HepG2 (cell line): ENCODE measurements around the gene TEKT5. TPM values are rescaled to one million over a fixed set of nuclear protein-coding genes. Genes with fewer than 3 reads are reported as not detected.

Experiments
- FOSL2 ChIP-seq: sonication (generic); formaldehyde crosslinking; IDR thresholded peaks from 2 replicates; pipeline ENCODE4 v1.4.0; 2020; ENCODE audit warnings: missing genetic modification reagents
- FOXM1 ChIP-seq: sonication (generic); formaldehyde crosslinking; IDR thresholded peaks from 2 replicates; pipeline ENCODE4 v1.5.0; 2020; ENCODE audit warnings: missing genetic modification reagents
- MTF2 ChIP-seq: sonication (generic); formaldehyde crosslinking; IDR thresholded peaks from 2 replicates; pipeline ENCODE4 v1.5.0; 2020; ENCODE audit warnings: missing genetic modification reagents, borderline replicate concordance
- MXI1 ChIP-seq: IDR thresholded peaks from 3 replicates; pipeline ENCODE4 v1.6.1; 2012; ENCODE audit warnings: low read depth, low read length, inconsistent platforms, borderline replicate concordance
- MYNN ChIP-seq: sonication (generic); formaldehyde crosslinking; IDR thresholded peaks from 2 replicates; pipeline ENCODE4 v1.4.0; 2020; ENCODE audit warnings: mild to moderate bottlenecking, low read depth, missing genetic modification reagents
- NFYB ChIP-seq: sonication (generic); formaldehyde crosslinking; IDR thresholded peaks from 2 replicates; pipeline ENCODE4 v1.4.0; 2020; ENCODE audit warnings: missing genetic modification reagents
- RFX3 ChIP-seq: IDR thresholded peaks from 2 replicates; pipeline ENCODE4 v1.6.1; 2016; ENCODE audit warnings: missing biosample characterization, missing genetic modification reagents
- U2AF2 ChIP-seq: fragments of 200-400 bp; formaldehyde crosslinking; IDR thresholded peaks from 2 replicates; pipeline ENCODE4 v1.6.1; 2017; ENCODE audit warnings: low read depth, mild to moderate bottlenecking, low read length
- ZBTB21 ChIP-seq: sonication (generic); formaldehyde crosslinking; IDR thresholded peaks from 2 replicates; pipeline ENCODE4 v1.4.0; 2020; ENCODE audit warnings: missing genetic modification reagents
- ZNF20 ChIP-seq: sonication (generic); formaldehyde crosslinking; IDR thresholded peaks from 2 replicates; pipeline ENCODE4 v1.4.0; 2020; ENCODE audit warnings: mild to moderate bottlenecking, moderate library complexity, missing genetic modification reagents
- ZNF549 ChIP-seq: sonication (generic); formaldehyde crosslinking; IDR thresholded peaks from 2 replicates; pipeline ENCODE4 v1.5.0; 2020; ENCODE audit warnings: missing genetic modification reagents
- ZNF577 ChIP-seq: sonication (generic); formaldehyde crosslinking; IDR thresholded peaks from 2 replicates; pipeline ENCODE4 v1.4.0; 2020; ENCODE audit warnings: mild to moderate bottlenecking, low read depth, missing genetic modification reagents, borderline replicate concordance
- polyA plus RNA-seq, 8 experiments: library from polyadenylated mRNA; depleted of rRNA in 3 of 8; stranded (reverse) in 7 of 8; unstranded in 1 of 8; fragments of >200 nt; fragmentation: Illumina TruSeq in 4 of 8; extraction: Trizol in 4 of 8; gene quantifications; 2 replicates each; pipeline versions ENCODE4 v1.2.1 to v1.2.3, GENCODE V29; 2011 to 2016; ENCODE audit warnings: low read depth in 4 of 8, missing spikeins in 1 of 8, mixed read lengths in 1 of 8; ENCODE audit not compliant: insufficient read depth in 1 of 8
- total RNA-seq, 5 experiments: library from RNA; depleted of rRNA; stranded (reverse); fragments of >200 nt; fragmentation: Illumina TruSeq; extraction: Trizol; gene quantifications; 2 replicates each; pipeline ENCODE4 v1.2.3, GENCODE V29; 2016; ENCODE audit warnings: low read depth in 1 of 5
- TF ChIP-seq, protein P1 (sequence below): sonication (generic); formaldehyde crosslinking; IDR thresholded peaks from 2 replicates; pipeline ENCODE4 v1.5.1; 2020; ENCODE audit warnings: missing genetic modification reagents, mild to moderate bottlenecking, borderline replicate concordance
- TF ChIP-seq, protein P2 (sequence below): sonication (generic); formaldehyde crosslinking; IDR thresholded peaks from 2 replicates; pipeline ENCODE4 v1.4.0; 2020; ENCODE audit warnings: missing genetic modification reagents, borderline replicate concordance
- TF ChIP-seq, protein P3 (sequence below): sonication (generic); formaldehyde crosslinking; IDR thresholded peaks from 2 replicates; pipeline ENCODE4 v1.5.0; 2020; ENCODE audit warnings: missing genetic modification reagents
- TF ChIP-seq, protein P4 (sequence below): sonication (generic); formaldehyde crosslinking; conservative IDR thresholded peaks from 2 replicates; pipeline ENCODE4 v1.4.0; 2020; ENCODE audit warnings: missing genetic modification reagents
- TF ChIP-seq, protein P5 (sequence below): IDR thresholded peaks from 2 replicates; pipeline ENCODE4 v1.6.1; 2016
- TF ChIP-seq, protein P6 (sequence below): sonication (generic); formaldehyde crosslinking; IDR thresholded peaks from 2 replicates; pipeline ENCODE4 v1.5.0; 2020; ENCODE audit warnings: missing genetic modification reagents, mild to moderate bottlenecking, borderline replicate concordance

Gene TEKT5
- total and polyA plus RNA-seq, 2 of the 13 experiments (the other 11 are each of a cell fraction or from before 2014, with no cell fraction given), result 0.16 TPM; not detected in 1

DNA sequence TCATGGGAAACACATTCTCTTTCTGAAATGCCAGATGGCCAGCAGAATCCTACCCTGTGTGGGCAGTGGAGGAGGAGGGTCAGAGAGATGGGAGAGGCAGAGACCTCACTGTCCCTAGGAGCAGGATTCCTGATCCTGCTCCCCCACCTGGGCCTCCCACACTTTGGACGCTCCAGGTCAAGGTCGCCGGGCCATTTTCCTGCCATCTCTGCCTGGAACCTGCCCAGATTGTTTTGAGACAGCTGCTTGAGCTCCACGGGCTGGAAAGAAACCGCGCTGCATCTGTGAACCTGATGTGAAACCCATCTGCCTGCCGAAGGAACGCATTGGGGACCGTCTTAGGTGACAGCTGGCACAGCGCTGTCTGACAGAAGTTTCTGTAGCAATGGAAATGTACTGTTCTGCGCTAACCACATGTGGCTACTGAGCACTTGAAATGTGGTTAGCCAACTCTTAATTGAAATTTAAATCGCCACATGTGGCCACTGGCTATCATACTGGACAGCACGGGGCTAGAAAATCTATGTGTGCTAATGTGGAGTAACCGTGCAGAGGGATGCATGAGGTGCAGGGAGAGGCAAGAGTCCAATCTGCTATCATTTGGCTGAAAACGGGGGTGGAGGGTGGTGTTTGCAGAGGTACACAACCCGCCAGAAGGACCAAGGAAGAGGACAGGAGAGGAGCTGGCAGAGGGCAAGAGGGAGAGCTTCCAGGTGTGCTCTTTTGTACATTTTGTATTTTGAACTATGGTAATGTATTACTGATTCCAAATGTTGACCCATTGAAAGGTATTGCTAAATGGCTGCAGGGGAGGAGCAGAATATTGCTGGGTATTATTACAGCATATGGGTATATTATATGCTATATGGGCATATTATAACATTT lies 33.5 kb upstream of the TEKT5 start (continued):
- TF ChIP-seq, protein P1, sequence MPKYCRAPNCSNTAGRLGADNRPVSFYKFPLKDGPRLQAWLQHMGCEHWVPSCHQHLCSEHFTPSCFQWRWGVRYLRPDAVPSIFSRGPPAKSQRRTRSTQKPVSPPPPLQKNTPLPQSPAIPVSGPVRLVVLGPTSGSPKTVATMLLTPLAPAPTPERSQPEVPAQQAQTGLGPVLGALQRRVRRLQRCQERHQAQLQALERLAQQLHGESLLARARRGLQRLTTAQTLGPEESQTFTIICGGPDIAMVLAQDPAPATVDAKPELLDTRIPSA, result no peak
- TF ChIP-seq, protein P2, sequence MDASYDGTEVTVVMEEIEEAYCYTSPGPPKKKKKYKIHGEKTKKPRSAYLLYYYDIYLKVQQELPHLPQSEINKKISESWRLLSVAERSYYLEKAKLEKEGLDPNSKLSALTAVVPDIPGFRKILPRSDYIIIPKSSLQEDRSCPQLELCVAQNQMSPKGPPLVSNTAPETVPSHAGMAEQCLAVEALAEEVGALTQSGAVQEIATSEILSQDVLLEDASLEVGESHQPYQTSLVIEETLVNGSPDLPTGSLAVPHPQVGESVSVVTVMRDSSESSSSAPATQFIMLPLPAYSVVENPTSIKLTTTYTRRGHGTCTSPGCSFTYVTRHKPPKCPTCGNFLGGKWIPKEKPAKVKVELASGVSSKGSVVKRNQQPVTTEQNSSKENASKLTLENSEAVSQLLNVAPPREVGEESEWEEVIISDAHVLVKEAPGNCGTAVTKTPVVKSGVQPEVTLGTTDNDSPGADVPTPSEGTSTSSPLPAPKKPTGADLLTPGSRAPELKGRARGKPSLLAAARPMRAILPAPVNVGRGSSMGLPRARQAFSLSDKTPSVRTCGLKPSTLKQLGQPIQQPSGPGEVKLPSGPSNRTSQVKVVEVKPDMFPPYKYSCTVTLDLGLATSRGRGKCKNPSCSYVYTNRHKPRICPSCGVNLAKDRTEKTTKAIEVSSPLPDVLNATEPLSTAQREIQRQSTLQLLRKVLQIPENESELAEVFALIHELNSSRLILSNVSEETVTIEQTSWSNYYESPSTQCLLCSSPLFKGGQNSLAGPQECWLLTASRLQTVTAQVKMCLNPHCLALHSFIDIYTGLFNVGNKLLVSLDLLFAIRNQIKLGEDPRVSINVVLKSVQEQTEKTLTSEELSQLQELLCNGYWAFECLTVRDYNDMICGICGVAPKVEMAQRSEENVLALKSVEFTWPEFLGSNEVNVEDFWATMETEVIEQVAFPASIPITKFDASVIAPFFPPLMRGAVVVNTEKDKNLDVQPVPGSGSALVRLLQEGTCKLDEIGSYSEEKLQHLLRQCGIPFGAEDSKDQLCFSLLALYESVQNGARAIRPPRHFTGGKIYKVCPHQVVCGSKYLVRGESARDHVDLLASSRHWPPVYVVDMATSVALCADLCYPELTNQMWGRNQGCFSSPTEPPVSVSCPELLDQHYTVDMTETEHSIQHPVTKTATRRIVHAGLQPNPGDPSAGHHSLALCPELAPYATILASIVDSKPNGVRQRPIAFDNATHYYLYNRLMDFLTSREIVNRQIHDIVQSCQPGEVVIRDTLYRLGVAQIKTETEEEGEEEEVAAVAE (CRISPR knock-in tag), result no peak
- TF ChIP-seq FOSL2 (peak; percentile 58; the same call in 1 of the 2 replicates), MXI1 (peak; percentile 11; the same call in 1 of the 3 replicates), ZNF577 (CRISPR knock-in tag) (no peak), RFX3 (no peak), FOXM1 (CRISPR knock-in tag) (no peak), MYNN (no peak), ZBTB21 (CRISPR knock-in tag) (no peak), ZNF20 (CRISPR knock-in tag) (no peak), MTF2 (CRISPR knock-in tag) (no peak), NFYB (CRISPR knock-in tag) (no peak), ZNF549 (no peak), U2AF2 (no peak)
- TF ChIP-seq, protein P3, sequence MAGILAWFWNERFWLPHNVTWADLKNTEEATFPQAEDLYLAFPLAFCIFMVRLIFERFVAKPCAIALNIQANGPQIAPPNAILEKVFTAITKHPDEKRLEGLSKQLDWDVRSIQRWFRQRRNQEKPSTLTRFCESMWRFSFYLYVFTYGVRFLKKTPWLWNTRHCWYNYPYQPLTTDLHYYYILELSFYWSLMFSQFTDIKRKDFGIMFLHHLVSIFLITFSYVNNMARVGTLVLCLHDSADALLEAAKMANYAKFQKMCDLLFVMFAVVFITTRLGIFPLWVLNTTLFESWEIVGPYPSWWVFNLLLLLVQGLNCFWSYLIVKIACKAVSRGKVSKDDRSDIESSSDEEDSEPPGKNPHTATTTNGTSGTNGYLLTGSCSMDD (CRISPR knock-in tag), result no peak
- TF ChIP-seq, protein P4, sequence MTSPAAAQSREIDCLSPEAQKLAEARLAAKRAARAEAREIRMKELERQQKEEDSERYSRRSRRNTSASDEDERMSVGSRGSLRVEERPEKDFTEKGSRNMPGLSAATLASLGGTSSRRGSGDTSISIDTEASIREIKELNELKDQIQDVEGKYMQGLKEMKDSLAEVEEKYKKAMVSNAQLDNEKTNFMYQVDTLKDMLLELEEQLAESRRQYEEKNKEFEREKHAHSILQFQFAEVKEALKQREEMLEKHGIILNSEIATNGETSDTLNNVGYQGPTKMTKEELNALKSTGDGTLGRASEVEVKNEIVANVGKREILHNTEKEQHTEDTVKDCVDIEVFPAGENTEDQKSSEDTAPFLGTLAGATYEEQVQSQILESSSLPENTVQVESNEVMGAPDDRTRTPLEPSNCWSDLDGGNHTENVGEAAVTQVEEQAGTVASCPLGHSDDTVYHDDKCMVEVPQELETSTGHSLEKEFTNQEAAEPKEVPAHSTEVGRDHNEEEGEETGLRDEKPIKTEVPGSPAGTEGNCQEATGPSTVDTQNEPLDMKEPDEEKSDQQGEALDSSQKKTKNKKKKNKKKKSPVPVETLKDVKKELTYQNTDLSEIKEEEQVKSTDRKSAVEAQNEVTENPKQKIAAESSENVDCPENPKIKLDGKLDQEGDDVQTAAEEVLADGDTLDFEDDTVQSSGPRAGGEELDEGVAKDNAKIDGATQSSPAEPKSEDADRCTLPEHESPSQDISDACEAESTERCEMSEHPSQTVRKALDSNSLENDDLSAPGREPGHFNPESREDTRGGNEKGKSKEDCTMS (CRISPR knock-in tag), result no peak
- TF ChIP-seq, protein P5, sequence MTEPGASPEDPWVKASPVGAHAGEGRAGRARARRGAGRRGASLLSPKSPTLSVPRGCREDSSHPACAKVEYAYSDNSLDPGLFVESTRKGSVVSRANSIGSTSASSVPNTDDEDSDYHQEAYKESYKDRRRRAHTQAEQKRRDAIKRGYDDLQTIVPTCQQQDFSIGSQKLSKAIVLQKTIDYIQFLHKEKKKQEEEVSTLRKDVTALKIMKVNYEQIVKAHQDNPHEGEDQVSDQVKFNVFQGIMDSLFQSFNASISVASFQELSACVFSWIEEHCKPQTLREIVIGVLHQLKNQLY (CRISPR knock-in tag), result no peak
- TF ChIP-seq, protein P6, sequence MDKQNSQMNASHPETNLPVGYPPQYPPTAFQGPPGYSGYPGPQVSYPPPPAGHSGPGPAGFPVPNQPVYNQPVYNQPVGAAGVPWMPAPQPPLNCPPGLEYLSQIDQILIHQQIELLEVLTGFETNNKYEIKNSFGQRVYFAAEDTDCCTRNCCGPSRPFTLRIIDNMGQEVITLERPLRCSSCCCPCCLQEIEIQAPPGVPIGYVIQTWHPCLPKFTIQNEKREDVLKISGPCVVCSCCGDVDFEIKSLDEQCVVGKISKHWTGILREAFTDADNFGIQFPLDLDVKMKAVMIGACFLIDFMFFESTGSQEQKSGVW (CRISPR knock-in tag), result no peak
